Measurements from ENCODE around the gene LRRC55.

The LRRC55 gene, protein sequence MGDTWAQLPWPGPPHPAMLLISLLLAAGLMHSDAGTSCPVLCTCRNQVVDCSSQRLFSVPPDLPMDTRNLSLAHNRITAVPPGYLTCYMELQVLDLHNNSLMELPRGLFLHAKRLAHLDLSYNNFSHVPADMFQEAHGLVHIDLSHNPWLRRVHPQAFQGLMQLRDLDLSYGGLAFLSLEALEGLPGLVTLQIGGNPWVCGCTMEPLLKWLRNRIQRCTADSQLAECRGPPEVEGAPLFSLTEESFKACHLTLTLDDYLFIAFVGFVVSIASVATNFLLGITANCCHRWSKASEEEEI

GRCh38 chr11:57181678-57182305 lies at the start of gene LRRC55:
TSS of gene LRRC55 (plus strand) at chr11:57181953. CDS start at chr11:57182023, 70 bp downstream.
- no peak for TF ChIP-seq POLR2A (IDR thresholded peaks at IDR 0.05; ENCODE audit: low read depth, low read length)
- FAIRE-seq (no peak), DNase-seq (ENCODE audit: insufficient read length, low spot score) (no peak)

DNA sequence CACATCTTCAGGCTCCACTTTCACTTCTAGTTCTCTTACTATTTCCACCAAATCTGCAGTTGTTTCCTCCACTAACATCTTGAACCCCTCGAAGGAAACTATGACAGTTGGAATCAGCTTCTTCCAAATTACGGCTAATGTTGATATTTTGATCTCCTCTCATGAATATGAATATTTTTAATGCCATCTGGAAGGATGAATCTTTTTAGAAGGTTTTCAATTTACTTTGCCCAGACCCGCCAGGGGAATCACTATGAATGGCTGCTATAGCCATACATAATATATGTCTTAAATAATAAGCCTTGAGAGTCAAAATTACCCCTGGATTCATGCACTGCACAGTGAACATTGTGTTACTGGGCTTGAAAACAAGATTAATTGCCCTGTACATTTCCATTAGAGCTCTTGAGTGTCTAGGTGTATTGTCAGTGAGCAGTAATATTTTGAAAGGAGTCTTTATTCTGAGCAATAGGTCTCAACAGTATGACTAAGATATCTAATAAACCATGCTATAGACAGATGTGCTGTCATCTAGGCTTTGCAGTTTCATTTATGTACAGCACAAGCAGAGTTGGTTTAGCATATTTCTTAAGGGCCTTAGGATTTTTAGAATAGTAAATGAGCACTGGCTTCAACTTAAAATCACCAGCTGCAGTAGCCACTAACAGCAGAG lies 48.3 kb upstream of the LRRC55 start:
- no peak for TF ChIP-seq POLR2A (IDR thresholded peaks at IDR 0.05; ENCODE audit: low read depth, low read length)
- no peak for DNase-seq (ENCODE audit: insufficient read length, low spot score)
- FAIRE-seq: no peak

GRCh38 chr11:57134284-57134683 lies 47.5 kb upstream of the LRRC55 start:
- FAIRE-seq (no peak), DNase-seq (ENCODE audit: insufficient read length, low spot score) (no peak)
- TF ChIP-seq POLR2A (IDR thresholded peaks at IDR 0.05; ENCODE audit: low read depth, low read length): no peak

DNA sequence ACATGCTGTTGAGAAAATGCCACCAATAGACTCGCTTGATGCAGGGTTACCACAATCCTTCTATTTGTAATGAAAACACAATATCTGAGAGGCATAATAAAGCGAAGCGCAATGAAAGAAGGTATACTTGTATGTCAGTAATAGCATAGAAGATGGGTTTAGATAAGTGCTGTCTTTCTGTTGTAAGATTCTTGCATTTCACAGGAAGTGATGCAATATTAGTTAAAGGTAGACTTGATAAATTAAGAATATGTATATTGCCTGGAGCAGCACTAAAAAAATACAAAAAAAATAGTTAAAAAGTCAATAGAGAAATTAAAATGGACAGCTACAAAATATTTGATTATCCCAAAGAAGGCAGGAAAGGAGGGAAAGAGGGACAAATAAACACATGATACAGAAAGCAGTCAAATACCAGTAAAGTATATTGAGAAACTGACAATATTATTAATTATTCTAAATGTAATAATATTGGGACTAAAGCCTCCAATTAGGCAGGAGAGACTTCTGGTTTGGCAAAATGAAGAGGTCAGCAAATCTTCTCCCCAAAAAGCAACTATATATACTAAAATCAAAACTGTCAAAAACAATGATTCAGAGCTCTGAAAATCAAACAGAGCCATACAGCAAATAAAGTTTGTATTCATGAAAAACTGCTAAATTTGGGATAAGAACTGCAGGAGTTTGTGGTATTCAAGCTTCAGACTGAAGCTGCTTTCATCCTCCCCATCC lies 46.6 kb upstream of the LRRC55 start:
- TF ChIP-seq POLR2A (IDR thresholded peaks at IDR 0.05; ENCODE audit: low read depth, low read length): no peak
- DNase-seq (ENCODE audit: insufficient read length, low spot score) (no peak), FAIRE-seq (no peak)

DNA sequence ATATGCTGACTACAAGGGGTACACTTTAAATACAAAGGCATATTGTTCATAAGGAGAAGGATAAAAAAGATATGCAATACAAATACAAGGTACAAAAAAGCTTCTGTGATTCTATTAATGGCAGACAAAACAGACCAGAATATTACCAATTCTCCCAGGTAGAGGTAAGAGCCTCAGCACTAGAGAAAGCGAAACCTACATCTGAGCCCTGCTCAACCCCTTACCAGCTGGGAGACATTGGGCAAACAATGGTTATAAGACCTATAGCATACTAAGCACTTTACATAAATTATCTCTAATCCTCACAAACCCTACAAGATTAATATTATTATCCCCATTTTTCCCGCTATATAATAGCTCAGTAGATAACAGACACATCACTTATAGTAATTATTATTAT lies 41.2 kb upstream of the LRRC55 start:
- FAIRE-seq: no peak

GRCh38 chr11:57143459-57143858 lies 38.3 kb upstream of the LRRC55 start:
- no peak for TF ChIP-seq POLR2A (IDR thresholded peaks at IDR 0.05; ENCODE audit: low read depth, low read length)
- no peak for FAIRE-seq
- no peak for DNase-seq (ENCODE audit: insufficient read length, low spot score)

More for the DNA sequence above, 41.2 kb upstream of the LRRC55 start:
- DNase-seq (ENCODE audit: insufficient read length, low spot score): no peak
- no peak for TF ChIP-seq POLR2A (IDR thresholded peaks at IDR 0.05; ENCODE audit: low read depth, low read length)

DNA sequence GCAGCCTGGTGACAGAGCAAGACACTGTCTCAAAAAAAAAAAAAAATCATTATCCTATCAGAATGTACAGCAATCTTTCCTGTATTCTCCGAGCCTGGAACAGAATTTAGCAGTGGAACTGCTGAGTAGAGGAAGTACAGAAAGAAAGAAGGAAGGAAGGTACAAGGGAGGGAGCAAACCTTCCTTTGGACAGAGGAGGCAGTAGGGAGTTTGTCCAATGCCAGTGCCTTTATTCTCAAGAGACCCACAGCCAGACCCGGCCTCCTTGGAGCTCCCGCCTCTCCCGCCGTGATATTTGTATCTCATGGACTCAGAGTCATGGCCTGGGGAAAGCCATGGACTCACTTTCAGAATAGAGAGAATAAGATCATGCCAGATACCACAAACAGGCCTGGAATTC lies 37.7 kb upstream of the LRRC55 start:
- TF ChIP-seq POLR2A (IDR thresholded peaks at IDR 0.05; ENCODE audit: low read depth, low read length): no peak
- DNase-seq (ENCODE audit: insufficient read length, low spot score) (no peak), FAIRE-seq (no peak)

DNA sequence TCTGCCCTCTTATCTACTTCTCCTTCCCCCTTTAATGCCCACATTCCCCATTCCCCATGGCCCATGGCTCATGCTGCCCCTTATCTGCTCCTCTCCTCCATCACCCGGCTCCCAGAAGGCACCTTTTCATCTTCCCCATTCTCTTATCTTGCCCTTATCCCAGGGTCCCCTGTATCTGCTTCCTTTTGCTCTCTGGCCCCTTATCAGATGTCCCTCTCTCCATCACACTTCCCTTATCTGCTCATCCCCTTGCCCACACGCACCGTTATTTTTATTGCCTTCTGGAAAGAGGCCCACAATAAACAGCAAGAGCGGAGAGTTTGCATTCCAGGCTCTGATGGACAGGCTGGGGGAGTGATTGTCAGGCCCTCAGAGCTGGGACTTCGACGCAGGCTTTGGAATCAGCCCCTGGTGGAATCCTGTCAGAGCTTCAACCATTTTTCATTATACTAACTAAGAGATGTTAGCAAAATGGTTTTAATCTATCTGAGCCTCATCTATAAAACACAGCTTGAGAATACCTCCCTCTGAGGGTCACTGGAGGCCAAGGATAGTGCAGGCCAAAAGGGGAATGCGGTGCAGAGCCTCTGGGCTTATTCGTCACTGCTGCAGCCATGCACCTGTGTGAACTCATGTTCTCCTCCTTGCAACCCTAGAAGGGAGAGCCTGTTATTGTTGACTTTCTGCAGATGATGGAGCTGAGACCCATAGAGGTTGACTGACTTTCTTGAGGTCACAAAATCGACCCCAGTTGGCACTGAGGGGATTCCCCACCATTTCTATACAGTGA lies 37.0 kb upstream of the LRRC55 start:
- no peak for TF ChIP-seq POLR2A (IDR thresholded peaks at IDR 0.05; ENCODE audit: low read depth, low read length)
- DNase-seq (ENCODE audit: insufficient read length, low spot score) (no peak), FAIRE-seq (no peak)

DNA sequence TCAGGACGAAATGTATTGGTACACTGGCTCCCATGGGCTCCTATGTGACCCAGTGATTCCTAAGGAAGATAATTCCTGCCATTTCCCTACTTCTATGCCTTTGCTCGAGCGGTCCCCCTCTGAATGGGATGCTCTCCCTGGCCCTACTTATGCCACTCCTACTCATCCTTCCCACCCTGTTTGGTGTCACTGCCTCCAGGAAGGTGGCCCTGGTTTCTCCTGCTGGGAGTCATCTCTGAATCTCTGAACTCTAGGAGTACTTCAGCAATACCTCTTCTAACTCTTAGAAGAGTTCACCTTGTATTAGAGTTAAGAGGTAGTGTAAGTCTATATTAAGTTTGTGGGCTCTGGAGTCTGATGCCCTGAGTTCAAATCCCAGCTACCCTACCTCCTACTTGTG lies 35.5 kb upstream of the LRRC55 start:
- TF ChIP-seq POLR2A (IDR thresholded peaks at IDR 0.05; ENCODE audit: low read depth, low read length): no peak

DNA sequence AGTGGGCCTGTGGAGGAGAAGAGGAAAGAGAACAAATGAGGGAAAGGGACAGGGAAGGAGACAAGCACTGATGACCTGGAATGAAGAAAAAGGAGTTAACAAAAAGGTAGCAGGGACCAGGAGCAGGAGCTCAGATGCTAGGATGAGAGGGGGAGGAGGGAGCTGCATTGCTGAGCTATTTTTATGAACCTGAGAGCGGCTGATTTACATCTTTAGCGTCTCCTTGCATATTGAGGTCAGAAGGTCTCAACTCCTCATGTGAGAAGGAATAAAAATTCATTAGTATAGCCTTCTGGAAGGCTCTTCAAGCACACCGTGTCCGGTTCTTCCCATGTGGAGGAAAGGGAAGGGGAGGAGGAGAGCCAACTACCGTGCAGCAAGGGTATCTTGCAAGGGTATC lies 33.1 kb upstream of the LRRC55 start:
- TF ChIP-seq POLR2A (IDR thresholded peaks at IDR 0.05; ENCODE audit: low read depth, low read length): no peak
- FAIRE-seq: no peak
- DNase-seq (ENCODE audit: insufficient read length, low spot score): no peak

More for the DNA sequence above, 35.5 kb upstream of the LRRC55 start:
- DNase-seq (ENCODE audit: insufficient read length, low spot score) (no peak), FAIRE-seq (no peak)

GRCh38 chr11:57150454-57150917 lies 31.3 kb upstream of the LRRC55 start:
- no peak for DNase-seq (ENCODE audit: insufficient read length, low spot score)
- FAIRE-seq: no peak
- no peak for TF ChIP-seq POLR2A (IDR thresholded peaks at IDR 0.05; ENCODE audit: low read depth, low read length)

GRCh38 chr11:57152134-57152533 lies 29.6 kb upstream of the LRRC55 start:
- FAIRE-seq: no peak
- no peak for TF ChIP-seq POLR2A (IDR thresholded peaks at IDR 0.05; ENCODE audit: low read depth, low read length)
- DNase-seq (ENCODE audit: insufficient read length, low spot score): no peak

DNA sequence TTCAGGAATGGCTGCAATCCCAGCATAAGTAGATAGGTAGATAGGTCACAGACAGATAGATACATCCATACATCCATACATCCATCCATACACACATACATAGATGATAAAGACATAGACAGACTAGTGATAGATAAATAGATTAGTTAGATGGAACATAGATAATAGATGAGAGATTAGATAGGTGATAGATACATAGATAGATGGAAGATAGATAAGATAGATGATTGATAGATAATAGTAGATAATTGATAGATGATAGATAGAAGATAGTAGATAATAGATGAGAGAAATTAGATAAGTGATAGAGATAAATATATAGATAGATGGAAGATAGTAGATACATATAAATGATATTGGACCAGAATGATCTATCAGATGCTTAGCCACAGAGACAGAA lies 28.3 kb upstream of the LRRC55 start:
- FAIRE-seq: no peak
- DNase-seq (ENCODE audit: insufficient read length, low spot score): no peak
- no peak for TF ChIP-seq POLR2A (IDR thresholded peaks at IDR 0.05; ENCODE audit: low read depth, low read length)

Data from H54 (cell line).